H1 (cell line): ENCODE results near the gene EPS8L1. TPM values are rescaled to one million over a fixed set of nuclear protein-coding genes. Genes with fewer than 3 reads are reported as not detected.

Experiments
- CTCF ChIA-PET: fragments of 300-600 bp; sonication (Branson Sonifier 250); formaldehyde crosslinking; loops from one replicate; lab custom pipeline; 2021; ENCODE audit not compliant: partially characterized antibody; lab: Charles Lee
- POLR2A ChIA-PET: fragments of 300-600 bp; sonication (Branson Sonifier 250); formaldehyde crosslinking; loops from one replicate; lab custom pipeline; 2021; ENCODE audit warnings: inconsistent platforms; ENCODE audit not compliant: partially characterized antibody; lab: Charles Lee
- DNase-seq, 2 experiments: peaks; one replicate each; pipeline versions ENCODE4 v3.0.0 to v3.0.0-alpha.2; 2010 to 2022; ENCODE audit warnings: low spot score in 2 of 2, low read depth in 1 of 2, mixed read lengths in 1 of 2
- FAIRE-seq: peaks from 2 replicates; lab custom pipeline; 2011; peaks lifted over from hg19 to GRCh38; lab: Jason Lieb, UNC
- H2AFZ ChIP-seq: 2 replicates; pipeline ENCODE4 v1.8.1; 2012; ENCODE audit warnings: low read length, inconsistent platforms
- H2AK5ac ChIP-seq: 2 replicates; pipeline ENCODE4 v1.6.1; 2013; ENCODE audit warnings: low read depth, low read length
- H2BK120ac ChIP-seq: replicated peaks from 2 replicates; pipeline ENCODE3; 2013; ENCODE audit warnings: low read depth, low read length, inconsistent platforms
- H2BK12ac ChIP-seq: 2 replicates; pipeline ENCODE4 v1.6.1; 2013; ENCODE audit warnings: low read depth, low read length
- H2BK15ac ChIP-seq: 2 replicates; pipeline ENCODE4 v1.6.1; 2013; ENCODE audit warnings: low read length
- H2BK20ac ChIP-seq: 2 replicates; pipeline ENCODE4 v1.6.1; 2013; ENCODE audit warnings: low read length
- H2BK5ac ChIP-seq: 2 replicates; pipeline ENCODE4 v1.6.1; 2013; ENCODE audit warnings: low read depth, low read length
- H3K14ac ChIP-seq: 2 replicates; pipeline ENCODE4 v1.6.1; 2013; ENCODE audit warnings: inconsistent platforms; ENCODE audit not compliant: insufficient read length
- H3K18ac ChIP-seq: 2 replicates; pipeline ENCODE4 v1.6.1; 2013; ENCODE audit warnings: low read length; ENCODE audit errors: extremely low read depth
- H3K23ac ChIP-seq: 2 replicates; pipeline ENCODE4 v1.6.1; 2013; ENCODE audit warnings: inconsistent platforms; ENCODE audit not compliant: insufficient read length
- H3K23me2 ChIP-seq: 2 replicates; pipeline ENCODE4 v1.6.1; 2013; ENCODE audit warnings: low read depth, low read length
- H3K27ac ChIP-seq: 2 replicates; pipeline ENCODE4 v1.6.1; 2011; ENCODE audit warnings: low read depth, low read length, inconsistent platforms
- H3K27me3 ChIP-seq, 4 experiments: replicated peaks in 1 of 4; 1 replicate in 1 of 4; 2 replicates in 3 of 4; pipeline versions ENCODE4 v1.6.1 to v1.8.1; 2011 to 2013; ENCODE audit warnings: low read length in 3 of 4, mild to moderate bottlenecking in 3 of 4, inconsistent platforms in 2 of 4, mixed read lengths in 2 of 4, moderate library complexity in 1 of 4; ENCODE audit not compliant: control insufficient read depth in 3 of 4, insufficient read depth in 3 of 4; ENCODE audit errors: extremely low read depth in 1 of 4
- H3K36me3 ChIP-seq, 4 experiments: 2 replicates each; pipeline versions ENCODE4 v1.6.1 to v1.8.1; 2011 to 2013; ENCODE audit warnings: mild to moderate bottlenecking in 4 of 4, low read length in 3 of 4, moderate library complexity in 2 of 4, control low read depth in 1 of 4, inconsistent platforms in 1 of 4; ENCODE audit not compliant: insufficient read depth in 4 of 4, control insufficient read depth in 2 of 4
- H3K4ac ChIP-seq: replicated peaks from 2 replicates; pipeline ENCODE3; 2013; ENCODE audit warnings: low read length, low read depth, mixed read lengths, inconsistent platforms; ENCODE audit not compliant: insufficient read length
- H3K4me1 ChIP-seq, 4 experiments: replicated peaks in 1 of 4; 1 replicate in 1 of 4; 2 replicates in 3 of 4; pipeline versions ENCODE4 v1.6.1 to v1.8.1; 2011 to 2013; ENCODE audit warnings: low read length in 3 of 4, inconsistent platforms in 2 of 4, mixed read lengths in 1 of 4; ENCODE audit not compliant: insufficient read depth in 4 of 4, control insufficient read depth in 3 of 4
- H3K4me2 ChIP-seq, 2 experiments: 2 replicates each; pipeline versions ENCODE4 v1.6.1 to v1.8.1; 2011 to 2013; ENCODE audit warnings: low read depth in 2 of 2, low read length in 2 of 2, control low read depth in 1 of 2, inconsistent platforms in 1 of 2, mild to moderate bottlenecking in 1 of 2; ENCODE audit not compliant: insufficient read depth in 1 of 2
- H3K4me3 ChIP-seq, 4 experiments: fragments of 200-600, 300-600 bp in 1 of 4; sonication (generic), shearing (Covaris generic), sonication (Bioruptor Twin) in 1 of 4; 2 replicates each; pipeline versions ENCODE4 v1.5.1 to v1.8.1; 2011 to 2016; ENCODE audit warnings: low read length in 4 of 4, low read depth in 3 of 4, control low read depth in 2 of 4, inconsistent platforms in 2 of 4, mild to moderate bottlenecking in 2 of 4, mixed read lengths in 1 of 4, moderate library complexity in 1 of 4; ENCODE audit not compliant: insufficient read depth in 2 of 4; ENCODE audit errors: extremely low read depth in 1 of 4
- H3K56ac ChIP-seq: replicated peaks from 2 replicates; pipeline ENCODE3; 2013; ENCODE audit warnings: low read depth, mild to moderate bottlenecking, mixed read lengths, low read length, inconsistent platforms; ENCODE audit not compliant: insufficient read length
- H3K79me1 ChIP-seq: 2 replicates; pipeline ENCODE4 v1.6.1; 2013; ENCODE audit warnings: low read depth, low read length, control low read depth
- H3K79me2 ChIP-seq, 2 experiments: 2 replicates each; pipeline versions ENCODE4 v1.6.1 to v1.8.1; 2012 to 2013; ENCODE audit warnings: low read length in 2 of 2, mild to moderate bottlenecking in 2 of 2, inconsistent platforms in 1 of 2; ENCODE audit not compliant: insufficient read depth in 2 of 2, control insufficient read depth in 1 of 2
- H3K9ac ChIP-seq, 4 experiments: replicated peaks in 1 of 4; 1 replicate in 1 of 4; 2 replicates in 3 of 4; pipeline versions ENCODE4 v1.6.1 to v1.8.1; 2011 to 2013; ENCODE audit warnings: low read depth in 3 of 4, low read length in 3 of 4, control low read depth in 2 of 4, mild to moderate bottlenecking in 2 of 4, moderate library complexity in 2 of 4, inconsistent platforms in 1 of 4; ENCODE audit errors: extremely low read depth in 1 of 4
- H3K9me3 ChIP-seq, 2 experiments: 2 replicates each; pipeline versions ENCODE4 v1.6.1 to v1.8.1; 2012 to 2013; ENCODE audit warnings: mild to moderate bottlenecking in 2 of 2, moderate library complexity in 2 of 2, control low read depth in 1 of 2, inconsistent platforms in 1 of 2, low read depth in 1 of 2, low read length in 1 of 2, mixed read lengths in 1 of 2; ENCODE audit not compliant: insufficient read depth in 2 of 2
- H4K20me1 ChIP-seq, 2 experiments: replicated peaks in 1 of 2; 2 replicates each; pipeline versions ENCODE3 to v1.8.1; 2011 to 2013; ENCODE audit warnings: inconsistent platforms in 2 of 2, low read length in 2 of 2, mild to moderate bottlenecking in 1 of 2; ENCODE audit not compliant: insufficient read depth in 2 of 2, control insufficient read depth in 1 of 2
- H4K5ac ChIP-seq: 2 replicates; pipeline ENCODE4 v1.6.1; 2013; ENCODE audit warnings: low read length, low read depth, mixed read lengths, inconsistent platforms; ENCODE audit not compliant: insufficient read length
- H4K8ac ChIP-seq: 2 replicates; pipeline ENCODE4 v1.8.0; 2013; ENCODE audit warnings: mild to moderate bottlenecking, moderate library complexity, low read length, inconsistent platforms; ENCODE audit not compliant: insufficient read depth; ENCODE audit errors: extremely low read depth
- H4K91ac ChIP-seq: replicated peaks from 2 replicates; pipeline ENCODE3; 2013; ENCODE audit warnings: low read length, mixed read lengths, inconsistent platforms; ENCODE audit not compliant: insufficient read length
- BRCA1 ChIP-seq: IDR thresholded peaks from 2 replicates; pipeline ENCODE4 v1.6.1; 2012; ENCODE audit warnings: low read depth, low read length, improper control_type of control experiment
- POLR2A ChIP-seq, 2 experiments: IDR thresholded peaks; 1 replicate in 1 of 2; 2 replicates in 1 of 2; pipeline ENCODE4 v1.6.1; 2011; ENCODE audit warnings: low read depth in 2 of 2, low read length in 2 of 2, mild to moderate bottlenecking in 2 of 2; ENCODE audit errors: control extremely low read depth in 1 of 2
- SIN3A ChIP-seq, 2 experiments: IDR thresholded peaks in 1 of 2; conservative IDR thresholded peaks in 1 of 2; 2 replicates each; pipeline ENCODE4 v1.6.1; 2011 to 2012; ENCODE audit warnings: low read length in 2 of 2, improper control_type of control experiment in 1 of 2, low read depth in 1 of 2, mild to moderate bottlenecking in 1 of 2
- SP4 ChIP-seq: IDR thresholded peaks from 2 replicates; pipeline ENCODE4 v1.6.1; 2012; ENCODE audit warnings: low read length, inconsistent platforms
- TAF1 ChIP-seq: IDR thresholded peaks from 2 replicates; pipeline ENCODE4 v1.6.1; 2011; ENCODE audit warnings: mild to moderate bottlenecking, low read depth, low read length
- WGBS, 2 experiments: shearing (Covaris generic) in 1 of 2; methylation state at CpG; one replicate each; pipeline versions ENCODE4 v1.1.6 to v1.1.7; 2013 to 2015; ENCODE audit warnings: low lambda C conversion rate in 2 of 2, mixed read lengths in 2 of 2, inconsistent platforms in 1 of 2, low coverage in 1 of 2, missing lambda C conversion rate in 1 of 2; ENCODE audit not compliant: insufficient replicate concordance in 2 of 2, insufficient coverage in 1 of 2, insufficient read length in 1 of 2; ENCODE audit errors: extremely low coverage in 1 of 2, missing lambda C conversion rate in 1 of 2; 5-methylcytosine and 5-hydroxymethylcytosine counted together
- polyA plus RNA-seq, 7 experiments: library from polyadenylated mRNA; depleted of rRNA in 3 of 7; stranded (reverse) in 5 of 7; unstranded in 2 of 7; fragments of >200 nt in 5 of 7; fragments of 200-250 nt in 2 of 7; gene quantifications; 1 replicate in 5 of 7; 2 replicates in 1 of 7; 4 replicates in 1 of 7; pipeline versions ENCODE4 v1.2.1 to v1.2.3, GENCODE V29; 2011 to 2013; ENCODE audit warnings: missing spikeins in 2 of 7, mixed read lengths in 2 of 7
- total RNA-seq: library from RNA; stranded (reverse); fragmentation: NEBNext Ultra II Directional; extraction: Animal tissue kit (Norgen Biotek cat#: 25700); gene quantifications from 2 replicates; pipeline ENCODE4 v1.2.1, GENCODE V29; 2021

The EPS8L1 gene
- total and polyA plus RNA-seq, 2 of the 8 experiments (the other 6 are each of a cell fraction or from before 2014, with no cell fraction given): 19.8 to 30.2 TPM

GRCh38 chr19:55092423-55093318 is 17.0 kb downstream of the EPS8L1 start:
- Histone ChIP-seq H2BK12ac (peak overlapping the region; percentile 60; the same call in 1 of the 2 replicates), H3K23ac (no peak overlapping the region), H3K79me1 (no peaks in the 10 kb centered on the region; the same call in 1 of the 2 replicates), H4K20me1 (peaks cover 8 to 11% of the 10 kb centered on the region in 2 experiments), H3K18ac (peak overlapping the region; percentile 38; the same call in 1 of the 2 replicates), H3K27me3 (0 out of 7 replicates have a peak, but pooled peaks cover 0 to 2% (median 0%) of the 10 kb centered on the region in 4 experiments), H3K4me1 (peaks cover 3 to 45% (median 30%) of the 10 kb centered on the region in 4 experiments), H4K5ac (peak overlapping the region; percentile 13), H2BK120ac (no peak overlapping the region), H3K4ac (no peak overlapping the region), H3K79me2 (no peaks in the 10 kb centered on the region), H4K8ac (no peak overlapping the region), H2BK5ac (peak overlapping the region; percentile 66; the same call in 1 of the 2 replicates), H3K14ac (no peak overlapping the region), H2BK15ac (no peak overlapping the region), H3K9me3 (no peaks in the 10 kb centered on the region), H2BK20ac (no peak overlapping the region), H3K4me2 (peak overlapping the region; percentile 63 to 85), H4K91ac (no peak overlapping the region), H2AFZ (no peak overlapping the region), H2AK5ac (no peak overlapping the region), H3K56ac (no peak overlapping the region), H3K23me2 (peaks cover 7% of the 10 kb centered on the region; the same call in 1 of the 2 replicates), H3K4me3 (peak overlapping the region; percentile 42 to 72 (median 52)), H3K9ac (peak overlapping the region in 1 of 4 experiments; percentile 8; a peak in 2 of 7 replicates), H3K27ac (no peak overlapping the region), H3K36me3 (peaks cover 0 to 5% (median 2%) of the 10 kb centered on the region in 4 experiments; a peak in 2 of 8 replicates)
- ChIA-PET CTCF (interaction anchor here (1.4 kb wide), 1 partner anchor 26 kb away, joined by 3 read pairs; no protein-coding TSS in a partner anchor), POLR2A (interaction anchor here (0.7 to 8.7 kb wide), 5 partner anchors 12 to 204 kb away, joined by 3 to 72 read pairs (median 3); partner anchors contain the start of gene PPP1R12C)
- TF ChIP-seq TAF1 (0 out of 2 replicates have a peak, but pooled peaks have one; percentile 16), BRCA1 (no peak), POLR2A (IDR thresholded peaks at IDR 0.05; ENCODE audit: control extremely low read depth in 1 of 2, low read depth in 2 of 2, low read length in 2 of 2) (no peak), SIN3A (conservative IDR thresholded peaks at IDR 0.05 in 1 of 2, IDR thresholded peaks at IDR 0.05 in 1 of 2; ENCODE audit: low read depth in 1 of 2, low read length in 2 of 2) (peak in 1 of 2 experiments; percentile 44; a peak in 1 of 4 replicates), SP4 (0 out of 2 replicates have a peak, but pooled peaks have one; percentile 28)
- 45% methylated on average over 6 of the region's 49 CpGs; no CpG with 5 or more reads in 1 of the 2 experiments for WGBS, 2 experiments
- DNase-seq (peak in 1 of 2 experiments; percentile 81), FAIRE-seq (no peak)
